Measurements from ENCODE around the gene JUND.
A peak's percentile ranks its signal among the peaks of the same experiment; 100 is the strongest.

The JUND gene

DNA sequence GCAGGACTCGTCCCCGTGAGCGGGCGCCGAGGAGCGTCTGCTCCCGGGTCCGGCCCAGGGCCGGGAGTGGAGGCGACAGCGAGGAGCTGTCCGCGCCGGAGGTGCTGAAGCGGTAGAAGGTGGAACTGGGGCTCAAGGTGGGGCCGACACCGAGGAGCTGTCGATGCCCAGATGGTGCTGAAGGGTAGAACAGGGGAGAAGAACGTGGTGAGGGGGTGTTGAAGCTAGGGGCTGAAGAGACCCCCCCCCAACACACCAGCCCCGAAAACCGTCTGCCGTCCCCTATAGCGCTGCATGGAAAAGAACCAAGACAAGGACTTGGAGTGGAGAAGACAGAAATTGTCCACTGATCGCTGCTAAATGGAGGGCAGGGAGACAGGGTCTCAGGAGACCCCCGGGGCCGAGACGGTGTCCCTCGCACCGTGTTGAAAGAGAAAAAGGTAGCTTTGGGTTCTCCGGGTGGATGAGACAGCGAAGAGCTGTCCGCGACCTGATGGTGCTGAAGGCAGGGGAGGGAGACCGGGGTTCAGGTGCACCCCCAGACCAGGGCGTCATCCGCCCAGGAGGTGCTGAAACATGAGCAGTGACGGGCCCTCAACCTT is 48.1 kb downstream of the JUND start:
- DNase-seq (ENCODE audit: low read depth) = peak; percentile 34
- TF ChIP-seq, protein P1, sequence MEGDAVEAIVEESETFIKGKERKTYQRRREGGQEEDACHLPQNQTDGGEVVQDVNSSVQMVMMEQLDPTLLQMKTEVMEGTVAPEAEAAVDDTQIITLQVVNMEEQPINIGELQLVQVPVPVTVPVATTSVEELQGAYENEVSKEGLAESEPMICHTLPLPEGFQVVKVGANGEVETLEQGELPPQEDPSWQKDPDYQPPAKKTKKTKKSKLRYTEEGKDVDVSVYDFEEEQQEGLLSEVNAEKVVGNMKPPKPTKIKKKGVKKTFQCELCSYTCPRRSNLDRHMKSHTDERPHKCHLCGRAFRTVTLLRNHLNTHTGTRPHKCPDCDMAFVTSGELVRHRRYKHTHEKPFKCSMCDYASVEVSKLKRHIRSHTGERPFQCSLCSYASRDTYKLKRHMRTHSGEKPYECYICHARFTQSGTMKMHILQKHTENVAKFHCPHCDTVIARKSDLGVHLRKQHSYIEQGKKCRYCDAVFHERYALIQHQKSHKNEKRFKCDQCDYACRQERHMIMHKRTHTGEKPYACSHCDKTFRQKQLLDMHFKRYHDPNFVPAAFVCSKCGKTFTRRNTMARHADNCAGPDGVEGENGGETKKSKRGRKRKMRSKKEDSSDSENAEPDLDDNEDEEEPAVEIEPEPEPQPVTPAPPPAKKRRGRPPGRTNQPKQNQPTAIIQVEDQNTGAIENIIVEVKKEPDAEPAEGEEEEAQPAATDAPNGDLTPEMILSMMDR (IDR thresholded peaks at IDR 0.05; ENCODE audit: insufficient read depth, low read depth, low read length, missing control alignments) = no peak
- H3K4me3 ChIP-seq (ENCODE audit: low read depth, low read length) = no peak overlapping the region

DNA sequence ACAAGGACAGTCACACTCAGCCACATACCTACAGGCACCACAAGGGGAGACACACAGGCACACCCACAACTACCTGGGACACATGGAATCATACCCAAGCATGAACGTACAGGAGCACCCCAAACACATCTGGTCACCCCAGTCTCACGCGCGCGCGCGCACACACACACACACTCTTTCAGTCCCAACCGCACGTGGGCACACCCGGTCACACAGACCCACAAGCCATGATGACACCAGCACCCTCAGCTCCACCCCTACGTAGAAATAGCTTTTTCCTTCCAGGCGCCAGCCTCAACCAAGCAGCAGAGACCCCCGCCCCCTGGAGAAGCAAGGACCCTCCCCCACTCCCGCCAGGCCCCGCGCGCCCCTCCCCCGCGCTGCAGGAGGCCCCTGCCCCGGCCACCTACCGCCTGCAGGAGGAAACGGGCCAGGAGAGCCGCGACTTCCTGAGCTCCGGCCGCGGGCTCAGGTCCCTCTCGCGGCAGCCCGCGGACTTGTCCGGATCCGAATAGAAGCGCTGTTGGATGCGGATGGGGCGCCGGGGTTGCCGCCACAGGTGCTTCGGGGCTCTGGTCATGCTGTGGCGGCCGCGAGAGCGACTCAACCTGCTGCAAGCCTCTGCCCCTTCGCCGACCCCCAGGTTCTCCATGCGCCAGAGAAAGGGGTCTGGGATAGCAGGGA is 48.7 kb downstream of the JUND start:
- no peak for DNase-seq (ENCODE audit: low read depth)
- no peak overlapping the region for H3K4me3 ChIP-seq (ENCODE audit: low read depth, low read length)
- TF ChIP-seq, protein P1 (IDR thresholded peaks at IDR 0.05; ENCODE audit: insufficient read depth, low read depth, low read length, missing control alignments) = no peak

DNA sequence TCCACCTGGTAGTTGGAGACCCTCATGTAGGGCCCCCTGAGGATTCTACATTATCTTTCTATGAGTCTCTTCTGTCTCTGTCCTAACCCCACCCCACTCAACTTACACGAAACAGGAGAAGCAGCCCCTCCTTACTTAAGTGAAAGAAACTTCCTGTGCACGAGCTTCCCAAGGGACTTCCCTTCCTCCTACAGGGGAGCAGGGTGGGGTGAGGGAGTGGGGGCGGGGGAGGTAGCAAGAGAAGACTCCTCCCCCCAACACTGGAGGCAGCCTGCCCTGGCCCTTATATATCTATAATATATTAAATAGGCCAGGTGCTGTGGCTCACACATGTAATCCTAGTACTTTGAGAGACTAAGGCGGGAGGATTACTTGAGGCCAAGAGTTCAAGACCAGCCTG is 49.6 kb downstream of the JUND start:
- H3K4me3 ChIP-seq (ENCODE audit: low read depth, low read length) = no peak overlapping the region
- no peak for DNase-seq (ENCODE audit: low read depth)
- TF ChIP-seq, protein P1 (IDR thresholded peaks at IDR 0.05; ENCODE audit: insufficient read depth, low read depth, low read length, missing control alignments) = no peak

- TF ChIP-seq, protein P1 (IDR thresholded peaks at IDR 0.05; ENCODE audit: insufficient read depth, low read depth, low read length, missing control alignments) = no peak
- DNase-seq (ENCODE audit: low read depth) = no peak
- H3K4me3 ChIP-seq (ENCODE audit: low read depth, low read length) = no peak overlapping the region
Observed at GRCh38 chr19:18230941-18231734, 50.3 kb downstream of the JUND start.

DNA sequence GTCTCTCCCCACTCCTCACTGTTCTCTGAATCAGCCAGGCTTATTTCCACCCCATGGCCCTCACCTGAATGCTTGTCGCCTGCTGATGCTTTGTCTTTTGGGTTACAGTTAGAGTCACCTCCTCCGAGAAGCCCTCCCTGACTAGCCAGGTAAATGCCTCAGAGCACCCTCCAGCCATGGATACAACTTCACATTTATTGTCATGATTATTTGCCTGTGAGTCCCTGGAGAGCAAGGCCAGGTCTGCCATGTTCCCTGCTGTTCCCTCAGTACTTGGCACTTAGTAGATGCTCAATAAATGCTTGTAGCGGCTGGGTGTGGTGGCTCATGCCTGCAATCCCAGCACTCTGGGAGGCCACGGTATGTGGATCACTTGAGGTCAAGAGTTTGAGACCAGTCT is 51.5 kb downstream of the JUND start:
- TF ChIP-seq, protein P1 (IDR thresholded peaks at IDR 0.05; ENCODE audit: insufficient read depth, low read depth, low read length, missing control alignments) = no peak
- H3K4me3 ChIP-seq (ENCODE audit: low read depth, low read length) = no peak overlapping the region
- no peak for DNase-seq (ENCODE audit: low read depth)

All from GM12865 (cell line).